ENCODE results near the gene ZNF628. TPM values are rescaled to one million over a fixed set of nuclear protein-coding genes. Genes with fewer than 3 reads are reported as not detected.

The ZNF628 gene
- total RNA-seq, 1 experiment from 2014 or later, result 2.7 TPM

- no peak for DNase-seq (ENCODE audit: low read depth)
These were observed 26.9 kb upstream of the ZNF628 start for GRCh38 chr19:55449469-55449868.

- DNase-seq (ENCODE audit: low read depth), result no peak
These were observed 25.1 kb upstream of the ZNF628 start for GRCh38 chr19:55451163-55451964.

GRCh38 chr19:55451965-55452748 is 24.3 kb upstream of the ZNF628 start:
- DNase-seq (ENCODE audit: low read depth), result no peak

GRCh38 chr19:55452749-55453346 is 23.6 kb upstream of the ZNF628 start:
- peak; percentile 69 for DNase-seq (ENCODE audit: low read depth)

- DNase-seq (ENCODE audit: low read depth), result no peak
These were observed 22.7 kb upstream of the ZNF628 start for GRCh38 chr19:55453511-55454260.

- peak; percentile 37 for DNase-seq (ENCODE audit: low read depth)
These were observed 21.6 kb upstream of the ZNF628 start for GRCh38 chr19:55454787-55455243.

- DNase-seq (ENCODE audit: low read depth), result no peak
These were observed 20.7 kb upstream of the ZNF628 start for GRCh38 chr19:55455576-55456235.

GRCh38 chr19:55456347-55456746 is 20.1 kb upstream of the ZNF628 start:
- DNase-seq (ENCODE audit: low read depth), result no peak

- no peak for DNase-seq (ENCODE audit: low read depth)
These were observed 18.5 kb upstream of the ZNF628 start for GRCh38 chr19:55457683-55458457.

GRCh38 chr19:55459551-55459949 is 16.9 kb upstream of the ZNF628 start:
- DNase-seq (ENCODE audit: low read depth), result no peak

- no peak for DNase-seq (ENCODE audit: low read depth)
These were observed 16.3 kb upstream of the ZNF628 start for GRCh38 chr19:55459950-55460657.

- peak; percentile 68 for DNase-seq (ENCODE audit: low read depth)
These were observed 15.7 kb upstream of the ZNF628 start for GRCh38 chr19:55460670-55461258.

GRCh38 chr19:55461259-55461973 is 15.0 kb upstream of the ZNF628 start, which contains the start of gene ISOC2:
Gene ISOC2 (minus strand): TSS chr19:55461642. CDS start chr19:55456486, 5,156 bp downstream.
- DNase-seq (ENCODE audit: low read depth), result peak; percentile 99

GRCh38 chr19:55461974-55462626 is 14.3 kb upstream of the ZNF628 start:
- DNase-seq (ENCODE audit: low read depth), result peak; percentile 41

GRCh38 chr19:55462722-55463121 is 13.7 kb upstream of the ZNF628 start:
- no peak for DNase-seq (ENCODE audit: low read depth)

GRCh38 chr19:55463583-55464031 is 12.8 kb upstream of the ZNF628 start:
- DNase-seq (ENCODE audit: low read depth), result no peak

- no peak for DNase-seq (ENCODE audit: low read depth)
These were observed 12.3 kb upstream of the ZNF628 start for GRCh38 chr19:55464039-55464661.
